C4-2B (cell line): Measurements from ENCODE around the gene UVSSA.

Source experiments
- H3K27ac ChIP-seq: fragments of 450-650 bp; 2 replicates; pipeline ENCODE4 v1.5.1; 2017
- ZFX ChIP-seq: fragments of 450-650 bp; IDR thresholded peaks from 2 replicates; pipeline ENCODE4 v1.6.1; 2017
- TF ChIP-seq, protein P1 (sequence below): fragments of 450-650 bp; conservative IDR thresholded peaks from 2 replicates; pipeline ENCODE4 v1.5.1; 2017; ENCODE audit warnings: mild to moderate bottlenecking

Gene UVSSA

DNA sequence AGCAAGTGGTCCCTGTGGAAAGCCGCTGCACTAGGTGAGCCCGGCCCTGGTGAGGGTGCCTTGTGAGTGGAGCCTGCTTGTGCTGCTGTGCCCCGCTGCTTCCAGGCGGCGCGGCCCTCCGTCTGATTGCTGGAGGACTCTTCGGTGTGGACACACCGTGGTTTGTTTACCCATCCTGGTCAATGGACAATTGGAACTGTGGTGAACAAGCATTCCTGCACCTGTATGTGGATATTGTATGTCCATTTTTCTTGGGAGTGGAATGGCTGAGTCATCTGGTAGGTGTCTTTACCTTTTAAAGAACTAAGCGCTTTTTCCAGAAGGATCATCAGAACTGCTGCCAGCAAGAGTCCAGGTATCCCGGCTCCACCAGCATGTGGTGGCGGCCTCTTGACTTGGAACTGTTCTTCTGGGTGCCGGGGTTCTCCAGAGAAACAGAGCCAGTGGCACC is 41.7 kb upstream of the UVSSA start:
- TF ChIP-seq, protein P1, sequence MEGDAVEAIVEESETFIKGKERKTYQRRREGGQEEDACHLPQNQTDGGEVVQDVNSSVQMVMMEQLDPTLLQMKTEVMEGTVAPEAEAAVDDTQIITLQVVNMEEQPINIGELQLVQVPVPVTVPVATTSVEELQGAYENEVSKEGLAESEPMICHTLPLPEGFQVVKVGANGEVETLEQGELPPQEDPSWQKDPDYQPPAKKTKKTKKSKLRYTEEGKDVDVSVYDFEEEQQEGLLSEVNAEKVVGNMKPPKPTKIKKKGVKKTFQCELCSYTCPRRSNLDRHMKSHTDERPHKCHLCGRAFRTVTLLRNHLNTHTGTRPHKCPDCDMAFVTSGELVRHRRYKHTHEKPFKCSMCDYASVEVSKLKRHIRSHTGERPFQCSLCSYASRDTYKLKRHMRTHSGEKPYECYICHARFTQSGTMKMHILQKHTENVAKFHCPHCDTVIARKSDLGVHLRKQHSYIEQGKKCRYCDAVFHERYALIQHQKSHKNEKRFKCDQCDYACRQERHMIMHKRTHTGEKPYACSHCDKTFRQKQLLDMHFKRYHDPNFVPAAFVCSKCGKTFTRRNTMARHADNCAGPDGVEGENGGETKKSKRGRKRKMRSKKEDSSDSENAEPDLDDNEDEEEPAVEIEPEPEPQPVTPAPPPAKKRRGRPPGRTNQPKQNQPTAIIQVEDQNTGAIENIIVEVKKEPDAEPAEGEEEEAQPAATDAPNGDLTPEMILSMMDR = no peak
- TF ChIP-seq ZFX = no peak
- H3K27ac ChIP-seq = no peak overlapping the region

DNA sequence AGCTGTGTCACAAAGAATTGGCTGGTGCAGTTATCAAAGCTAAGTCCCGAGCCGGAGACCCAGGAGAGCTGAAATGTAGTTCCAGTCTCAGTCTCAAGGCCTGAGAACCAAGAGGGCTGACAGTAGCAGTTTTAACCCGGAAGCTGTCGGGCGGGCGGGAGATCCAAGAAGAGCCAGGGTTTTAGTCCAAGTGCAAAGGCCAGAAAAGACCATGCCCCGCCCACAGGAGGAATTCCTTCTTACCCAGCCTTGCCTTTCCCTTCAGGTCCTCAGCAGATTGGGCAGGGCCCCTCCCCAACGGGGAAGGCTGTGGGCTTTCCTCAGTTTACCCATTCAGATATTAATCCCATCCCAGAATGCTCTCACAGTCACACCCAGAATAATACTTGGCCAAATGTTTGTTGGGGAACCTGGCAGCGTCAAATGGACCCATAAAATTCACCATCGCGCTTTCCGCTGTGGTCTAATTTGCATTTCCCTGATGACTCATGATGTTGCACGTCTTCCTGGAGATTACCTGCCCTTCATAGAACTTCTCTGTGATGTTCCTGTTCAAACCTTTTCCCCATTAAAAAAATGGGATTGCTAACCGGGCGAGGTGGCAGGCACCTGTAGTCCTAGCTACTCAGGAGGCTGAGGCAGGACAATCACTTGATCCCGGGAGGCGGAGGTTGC is 41.1 kb upstream of the UVSSA start:
- no peak overlapping the region for H3K27ac ChIP-seq
- TF ChIP-seq, protein P1 = no peak
- TF ChIP-seq ZFX = no peak

DNA sequence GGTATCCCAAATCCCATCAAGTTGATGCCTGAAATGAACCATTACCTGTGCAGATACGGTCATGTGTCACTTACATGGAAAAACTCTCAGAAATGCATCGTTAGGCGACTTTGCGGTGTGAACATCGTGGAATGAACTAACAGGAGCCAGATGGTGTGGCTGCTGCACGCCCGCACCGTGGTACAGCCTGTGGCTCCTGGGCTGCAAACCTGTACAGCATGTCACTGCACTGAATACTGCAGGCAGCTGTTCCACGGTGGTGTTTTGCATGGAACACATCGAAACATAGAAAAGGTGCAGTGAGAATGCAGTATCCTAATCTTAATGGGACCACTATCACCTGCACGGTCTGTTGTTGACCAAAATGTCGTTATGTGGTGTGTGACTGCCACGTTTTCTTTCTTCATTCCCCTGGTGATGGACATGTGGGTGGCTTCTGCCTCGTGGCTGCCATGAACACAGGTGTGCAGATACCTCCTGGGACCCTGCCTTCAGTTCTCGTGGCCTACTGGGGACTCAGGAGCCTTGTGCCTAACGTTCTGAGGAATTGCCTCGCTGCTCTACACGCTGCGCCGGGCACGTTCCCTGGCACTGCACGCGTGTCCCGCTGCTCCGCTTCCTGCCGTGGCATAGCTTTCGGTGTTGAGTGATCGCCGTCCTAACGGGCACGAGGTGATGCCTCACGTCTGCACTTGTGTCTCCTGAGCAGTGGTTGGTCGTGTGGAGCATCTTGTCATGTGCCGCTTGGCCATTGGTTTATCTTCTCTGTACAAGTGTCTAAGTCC is 38.9 kb upstream of the UVSSA start:
- H3K27ac ChIP-seq = no peak overlapping the region
- TF ChIP-seq, protein P1 = no peak
- no peak for TF ChIP-seq ZFX

DNA sequence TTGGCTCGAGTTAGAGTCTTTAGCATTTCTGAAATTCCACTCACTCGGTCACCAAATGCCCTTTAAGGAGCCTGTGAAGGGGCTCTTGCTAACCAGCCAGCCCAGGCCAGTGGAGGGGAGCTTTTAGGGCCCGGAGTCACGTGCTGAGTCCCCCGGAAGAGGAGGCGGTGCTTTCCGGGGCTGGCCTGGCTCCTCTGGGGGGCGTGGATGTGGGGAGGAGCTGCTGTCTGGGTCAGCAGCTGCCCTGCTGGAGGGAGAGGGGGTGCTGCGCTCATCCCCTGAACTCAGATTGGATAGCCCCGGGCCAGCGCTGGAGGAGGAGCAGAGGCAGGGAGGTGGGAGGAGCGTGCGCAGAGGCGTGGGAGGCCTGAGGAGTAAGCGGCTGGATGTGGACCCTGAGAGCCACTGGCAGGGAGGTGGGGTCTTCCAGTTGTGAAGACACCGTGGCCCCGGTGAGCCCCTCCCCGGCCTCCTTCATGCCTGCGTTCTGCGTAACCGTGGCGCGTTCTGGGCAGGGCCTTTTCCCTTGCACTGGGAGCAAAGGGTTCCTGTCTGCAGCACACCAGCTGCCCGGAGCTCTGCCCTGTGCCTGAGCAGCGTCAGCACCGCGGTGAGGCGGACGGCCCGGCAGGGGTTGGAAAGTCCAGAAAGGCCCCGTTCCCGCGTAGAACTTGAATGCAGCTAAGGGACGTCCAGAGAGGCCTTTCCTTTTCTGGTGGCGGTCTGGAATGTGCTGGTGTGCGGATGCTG is 37.6 kb upstream of the UVSSA start:
- TF ChIP-seq ZFX = no peak
- TF ChIP-seq, protein P1 = no peak
- H3K27ac ChIP-seq = no peak overlapping the region

DNA sequence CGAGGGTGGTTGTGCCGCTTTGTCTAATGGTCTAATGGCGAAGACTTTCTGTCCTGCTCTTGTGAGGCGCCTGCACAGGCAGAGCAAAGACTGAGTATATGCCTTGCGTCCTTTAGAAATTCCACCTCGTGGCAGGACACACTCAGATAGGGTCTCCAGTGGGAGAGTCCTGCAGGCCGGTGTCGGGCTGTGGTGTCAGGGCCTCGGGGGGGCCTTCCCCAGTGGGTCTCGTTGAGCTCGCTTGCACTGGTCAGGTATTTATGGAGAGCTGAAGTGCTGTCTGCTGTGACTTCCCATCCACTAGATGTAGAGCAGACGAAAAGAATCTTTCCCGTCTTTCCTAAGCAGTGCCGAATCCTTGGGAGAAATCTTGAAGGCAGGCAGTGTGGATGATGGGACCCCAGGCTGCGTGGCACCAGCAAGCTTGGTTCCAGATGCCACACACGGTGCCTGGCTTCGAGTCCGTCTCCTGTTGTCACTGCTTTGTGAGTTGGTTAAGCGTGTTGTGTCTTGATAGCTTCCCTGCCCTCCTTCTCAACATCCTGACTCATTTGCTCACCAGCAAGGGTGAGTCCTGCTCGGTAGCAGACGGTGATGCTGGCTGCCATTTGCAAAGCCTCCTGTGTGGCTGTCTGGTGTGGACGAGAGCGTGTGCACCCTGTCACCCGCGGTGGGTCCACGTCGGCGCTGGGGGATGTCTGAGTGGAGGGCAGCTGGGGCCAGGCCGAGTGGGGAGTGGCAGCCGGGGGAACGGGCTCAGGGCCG is 36.8 kb upstream of the UVSSA start:
- H3K27ac ChIP-seq = no peak overlapping the region
- TF ChIP-seq ZFX = no peak
- TF ChIP-seq, protein P1 = no peak

DNA sequence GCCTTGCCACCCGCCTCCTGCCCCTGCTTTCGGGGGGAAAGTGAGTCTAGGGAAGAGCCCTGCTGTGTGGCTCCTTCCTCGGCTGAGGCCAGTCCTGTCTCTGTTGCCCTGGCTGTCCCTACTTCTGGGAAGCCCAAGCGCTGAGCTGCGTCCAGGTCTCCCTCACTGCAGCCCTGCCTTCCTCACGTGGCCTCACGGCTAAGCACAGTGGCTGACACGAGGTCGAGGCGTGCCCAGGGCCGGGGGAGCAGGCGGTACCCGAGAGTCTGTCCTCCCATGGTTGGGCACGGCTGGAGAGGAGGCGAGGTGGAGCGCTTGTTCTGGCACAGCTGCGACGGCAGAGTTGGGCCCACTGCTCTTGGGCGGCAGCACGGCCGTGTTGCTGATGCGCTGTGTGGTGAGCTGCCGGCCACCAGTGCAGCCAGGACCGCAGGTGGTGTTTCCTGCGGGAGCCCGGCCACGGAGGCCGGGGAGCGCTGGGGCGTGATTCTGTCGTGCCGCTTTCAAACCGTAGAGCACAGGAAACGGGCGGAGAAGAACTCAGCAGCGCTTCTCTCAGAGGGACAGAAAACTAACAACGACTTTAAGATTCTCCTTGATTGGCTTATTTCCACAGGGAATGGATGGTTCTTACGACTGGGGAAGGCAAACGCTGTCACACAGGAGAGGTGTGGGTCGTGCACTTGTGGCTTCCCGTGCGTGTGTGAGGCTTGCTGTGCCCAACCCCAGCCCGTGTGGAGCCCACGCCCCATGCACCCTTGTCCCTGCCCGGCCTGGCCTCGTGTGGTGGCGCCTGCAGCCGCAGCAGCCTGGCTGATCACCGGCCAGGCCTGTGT is 36.0 kb upstream of the UVSSA start:
- no peak for TF ChIP-seq ZFX
- TF ChIP-seq, protein P1 = no peak
- no peak overlapping the region for H3K27ac ChIP-seq
